Activated gamma-delta T cell treated with Interleukin-2 at 50 U/mL for 16 hours (primary cell): ENCODE results near the gene AHRR.
"Not testable (repeated sequence)": the region's sequence is repeated elsewhere in the genome, so short reads cannot be mapped to it uniquely, and the experiment has no call there.

ENCODE experiments used
- DNase-seq: peaks from one replicate; pipeline ENCODE4 v3.0.0-alpha.2; 2020

AHRR gene

GRCh38 chr5:368183-369084, 46.9 kb downstream of the AHRR start:
- DNase-seq, result no peak

GRCh38 chr5:369151-369868, 47.8 kb downstream of the AHRR start:
- DNase-seq, result no peak

GRCh38 chr5:369869-370236, 48.3 kb downstream of the AHRR start:
- DNase-seq, result not testable (repeated sequence)

DNA sequence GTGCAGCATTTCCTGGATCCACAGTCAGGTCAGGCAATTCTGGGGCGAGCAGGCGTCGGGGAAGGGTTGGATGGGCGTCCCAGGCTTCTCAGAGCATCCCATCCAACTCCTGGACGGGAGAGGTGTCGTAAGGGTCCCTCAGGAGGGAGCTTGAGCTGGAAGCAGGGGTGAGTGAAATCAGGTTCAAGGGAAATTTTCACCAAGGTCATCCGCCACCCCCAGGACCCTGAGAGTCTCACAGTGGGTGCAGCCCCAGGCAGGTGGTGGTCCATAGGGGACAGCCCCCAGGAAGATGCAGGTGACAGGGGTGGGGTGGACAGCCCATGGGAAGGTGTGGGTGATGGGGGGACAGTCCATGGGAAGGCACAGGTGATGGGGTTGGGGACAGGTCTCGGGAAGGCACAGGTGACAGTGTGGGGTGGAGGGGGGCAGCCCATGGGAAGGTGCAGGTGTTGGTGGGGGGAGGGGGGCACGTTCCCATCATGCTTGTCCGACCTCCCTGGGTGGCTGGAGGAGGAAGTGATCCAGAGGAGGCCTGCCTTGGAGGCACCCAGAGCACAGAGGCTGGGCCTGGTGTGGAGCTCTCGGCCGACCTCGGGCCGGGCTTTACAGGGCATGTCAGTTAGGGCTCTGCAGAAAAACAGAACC, 48.9 kb downstream of the AHRR start:
- no peak for DNase-seq

DNA sequence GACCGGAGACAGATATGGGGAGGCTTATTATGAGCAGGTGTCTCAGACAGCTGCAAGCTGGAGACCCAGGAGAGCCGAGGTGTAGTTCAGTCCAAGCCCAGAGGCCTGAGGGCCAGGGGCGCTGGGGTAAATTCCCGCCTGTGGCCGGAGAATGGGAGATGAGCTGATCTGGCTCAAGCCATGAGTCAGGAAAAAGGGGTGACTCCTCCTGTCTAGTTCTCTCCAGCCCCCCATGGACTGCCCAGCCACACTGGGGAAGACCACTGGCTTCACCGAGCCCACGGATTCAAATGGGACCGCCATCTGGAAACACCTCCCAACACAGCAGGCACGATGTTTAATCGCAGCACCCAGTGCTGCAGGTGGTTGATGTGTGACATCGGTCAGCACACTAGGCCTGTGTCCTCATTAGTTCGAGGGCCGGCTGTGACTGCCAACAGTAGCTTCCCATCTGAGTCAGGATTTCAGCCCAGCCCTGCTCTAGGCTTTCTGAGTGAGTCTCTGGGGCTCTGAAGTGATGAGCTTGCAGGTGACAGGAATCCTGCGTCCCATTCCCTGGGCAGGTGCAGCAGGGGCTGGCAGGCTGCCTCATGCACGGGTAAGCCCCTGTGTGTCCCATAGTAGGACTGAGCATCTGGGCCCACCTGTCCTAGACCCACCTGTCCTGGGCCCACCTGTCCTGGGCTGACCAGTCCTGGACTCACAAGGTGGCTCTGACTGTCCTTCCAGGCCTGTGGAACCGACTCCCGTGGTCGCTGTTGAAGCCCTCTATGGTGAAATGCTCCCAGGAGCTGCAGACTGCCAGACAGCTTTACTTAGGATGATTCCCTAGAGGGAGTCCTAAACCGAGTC, 49.7 kb downstream of the AHRR start:
- DNase-seq, result no peak

DNA sequence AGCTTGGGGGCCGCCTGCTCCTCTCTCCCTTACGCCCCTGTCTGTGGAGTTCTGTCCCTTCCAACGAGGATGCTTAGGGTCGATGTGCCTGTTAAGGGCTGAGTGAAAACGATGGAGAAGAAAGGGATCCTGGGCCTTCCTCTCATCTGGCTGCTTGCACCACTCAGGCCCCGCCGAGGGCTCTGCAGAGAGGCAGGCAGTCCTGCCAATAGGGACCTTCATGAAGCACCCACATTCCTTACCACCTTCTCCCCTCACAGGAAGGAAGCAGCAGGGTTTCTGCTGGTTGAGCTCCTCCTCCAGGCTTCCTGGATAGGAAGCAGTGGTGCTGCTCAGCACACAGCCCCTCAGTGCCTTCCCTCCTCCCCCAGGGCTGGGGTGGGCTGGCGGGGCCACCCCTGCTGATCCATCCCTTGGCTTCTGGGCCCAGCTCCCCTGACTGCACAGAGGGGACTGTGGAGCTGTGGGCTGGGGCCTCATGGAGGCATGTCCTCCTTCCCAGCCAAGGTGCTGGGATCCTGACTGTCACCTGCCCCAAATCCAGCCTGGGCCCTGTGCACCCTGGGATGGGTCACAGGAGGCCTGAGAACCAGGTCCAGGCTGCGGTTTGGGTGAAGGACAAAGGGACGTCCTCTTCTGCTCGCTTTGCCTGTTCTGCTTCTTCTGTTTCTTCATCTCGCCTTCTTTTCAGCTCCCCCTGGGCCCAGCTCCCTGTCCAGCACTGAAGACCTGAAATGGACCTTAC, 50.5 kb downstream of the AHRR start:
- DNase-seq, result no peak

- DNase-seq, result no peak
Measured at GRCh38 chr5:372556-372995, 51.1 kb downstream of the AHRR start.

DNA sequence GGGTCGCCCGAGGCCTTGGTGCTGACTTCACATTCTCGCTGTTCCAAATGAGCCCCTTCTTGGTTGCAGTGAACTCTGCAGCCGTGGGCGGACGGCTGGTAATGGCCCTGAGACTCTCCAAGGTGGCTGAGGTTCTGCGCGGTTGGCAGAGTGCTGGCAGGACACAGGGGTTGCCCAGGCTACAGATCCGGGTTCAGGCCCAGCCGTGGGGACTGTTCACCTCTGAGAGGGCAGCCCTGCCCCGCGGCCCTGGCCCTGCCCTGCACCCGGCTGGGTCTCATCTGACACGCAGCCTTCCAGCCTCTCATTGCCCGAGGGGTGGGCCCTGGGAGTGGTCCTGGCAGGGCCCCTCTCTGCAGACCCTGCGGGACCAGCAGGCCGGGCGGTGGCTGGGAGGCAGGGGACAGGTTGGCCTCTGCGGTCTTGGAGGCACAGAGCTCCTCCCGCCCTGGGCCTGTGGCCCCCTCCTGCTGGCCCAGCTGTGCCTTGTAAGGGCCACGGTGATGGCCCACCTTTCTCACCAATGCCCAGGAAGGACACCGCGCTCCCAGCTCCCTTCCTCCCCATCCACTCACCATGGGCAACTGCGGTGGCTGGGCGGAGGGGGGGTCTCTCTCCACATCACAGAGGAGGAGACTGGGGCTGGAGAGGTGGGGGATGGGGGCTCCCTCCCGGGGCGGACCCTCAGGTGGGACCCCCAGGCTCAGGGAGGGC, 51.6 kb downstream of the AHRR start:
- no peak for DNase-seq

- DNase-seq, result peak; percentile 73
Measured at GRCh38 chr5:373710-374602, 52.4 kb downstream of the AHRR start.

DNA sequence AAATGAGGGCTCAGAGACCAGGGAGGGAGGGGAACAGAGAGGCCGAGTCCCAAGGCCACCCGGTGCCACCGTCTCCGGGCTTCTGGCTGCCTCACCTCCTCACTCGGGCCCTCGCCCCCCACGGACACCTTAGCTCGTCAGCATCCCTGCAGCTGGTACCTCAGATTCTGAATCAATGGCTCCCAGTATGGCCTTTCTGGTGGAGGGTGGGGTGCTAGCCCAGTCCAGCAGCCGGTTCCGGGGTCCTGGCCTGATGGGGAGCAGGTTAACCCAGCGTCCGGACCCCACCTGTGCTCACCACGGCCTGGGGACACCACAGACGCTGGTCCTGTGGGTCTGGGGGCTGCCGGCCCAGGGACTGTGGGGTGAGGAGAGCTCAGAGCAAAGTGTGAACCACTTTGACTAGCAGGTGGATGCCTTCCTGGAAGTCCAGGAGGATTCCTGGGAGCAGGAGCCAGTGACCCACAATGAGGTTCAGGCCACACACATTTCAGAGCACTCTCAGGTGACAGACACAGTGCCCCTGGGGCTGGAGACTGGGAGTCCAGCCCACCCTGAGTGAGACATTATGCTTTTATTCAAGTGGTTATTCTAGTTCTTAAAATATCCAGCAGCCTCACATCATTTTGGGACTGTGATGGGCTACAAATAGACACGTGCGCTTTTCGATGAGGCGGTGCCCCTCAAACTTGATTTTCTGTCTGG, 53.3 kb downstream of the AHRR start:
- no peak for DNase-seq

- no peak for DNase-seq
Measured at GRCh38 chr5:375336-375920, 53.9 kb downstream of the AHRR start.

GRCh38 chr5:375921-376798, 54.6 kb downstream of the AHRR start:
- DNase-seq, result no peak

DNA sequence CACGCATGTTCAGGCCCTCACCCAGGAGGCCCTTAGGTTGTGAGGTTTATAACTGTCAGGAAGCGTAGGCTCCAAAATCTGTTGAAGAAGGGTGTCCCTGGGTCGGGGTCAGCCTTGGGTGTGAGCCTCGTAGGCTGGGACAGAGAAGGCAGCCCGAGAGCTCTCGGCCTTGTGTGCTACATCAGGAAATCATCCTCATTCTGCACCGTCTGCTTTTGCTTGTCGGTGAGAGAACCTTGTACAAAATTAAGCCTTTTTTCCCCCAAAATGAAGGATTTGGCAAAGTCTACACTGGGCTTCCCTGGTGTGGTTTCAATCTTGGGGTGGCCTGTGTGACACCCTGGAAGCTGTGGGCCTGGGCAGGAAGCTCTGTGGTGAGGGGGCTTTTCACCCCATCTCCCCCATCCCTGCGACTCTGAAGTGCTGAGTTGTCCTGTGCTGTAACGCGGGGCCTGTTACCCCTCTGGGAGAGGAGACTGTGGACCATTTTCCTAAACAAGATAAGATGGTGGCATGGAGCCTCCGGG, 55.3 kb downstream of the AHRR start:
- no peak for DNase-seq

GRCh38 chr5:377326-377981, 55.9 kb downstream of the AHRR start:
- DNase-seq, result no peak

- peak; percentile 35 for DNase-seq
Measured at GRCh38 chr5:378301-378891, 56.9 kb downstream of the AHRR start.

DNA sequence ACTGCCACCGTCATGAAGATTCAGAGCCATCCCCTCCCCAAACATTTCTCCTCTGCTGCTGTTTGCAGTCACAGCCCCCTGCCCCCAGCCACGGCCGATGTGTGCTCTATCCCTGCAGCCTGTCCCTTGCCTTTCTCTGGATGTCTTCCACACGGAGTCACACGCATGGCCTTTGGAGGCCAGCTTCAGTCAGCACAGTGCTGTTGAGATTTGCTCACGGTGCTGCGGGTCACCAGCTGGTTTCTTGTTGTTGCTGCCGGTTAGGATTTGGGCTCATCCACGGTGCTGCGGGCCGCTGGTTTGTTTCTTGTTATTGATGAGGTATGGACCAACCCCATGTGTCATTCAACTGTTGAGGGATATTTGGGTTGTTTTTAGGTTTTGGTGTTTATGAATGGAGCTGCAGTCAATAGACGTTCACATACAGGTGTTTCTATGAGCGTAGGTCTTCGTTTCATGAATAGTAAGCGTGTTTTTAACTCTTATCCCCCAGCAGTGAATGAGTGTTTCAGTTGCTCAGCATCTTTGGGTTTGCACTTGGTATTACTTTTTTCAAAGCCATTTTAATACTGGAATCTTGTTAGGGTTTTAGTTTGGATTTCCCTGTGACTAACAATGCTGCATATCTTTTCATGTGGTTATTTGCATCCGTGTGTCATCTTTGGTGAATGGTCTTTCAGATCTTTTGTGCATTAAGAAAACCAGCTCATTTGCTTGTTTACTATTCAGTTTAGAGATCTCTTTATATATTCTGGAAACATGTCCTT, 57.6 kb downstream of the AHRR start:
- DNase-seq, result no peak
